IMR-90 (cell line): ENCODE data around the gene COL4A5. TPM values are rescaled to one million over a fixed set of nuclear protein-coding genes. Genes with fewer than 3 reads are reported as not detected.

Source experiments
- ATAC-seq: fragments of 200-7000 bp; cut with Tn5 transposase; 2 replicates; pipeline ENCODE4 v1.9.1; 2020; ENCODE audit warnings: low read depth, mild to moderate bottlenecking, moderate library complexity
- BruUV-seq: library from RNA; stranded (reverse); fragments of 400-500 nt; replicated peaks from 2 replicates; lab custom pipeline; 2021; lab: Mats Ljungman, UMichigan
- CTCF ChIA-PET: fragments of 300-600 bp; formaldehyde crosslinking; extraction: SDS; loops from one replicate; lab custom pipeline; 2021; ENCODE audit warnings: antibody characterized with exemption; lab: Yijun Ruan, JAX
- POLR2A ChIA-PET: fragments of 300-600 bp; sonication (Branson Sonifier 250); formaldehyde crosslinking; loops from one replicate; lab custom pipeline; 2022; ENCODE audit warnings: antibody characterized with exemption; ENCODE audit not compliant: unreplicated experiment; lab: Charles Lee
- DNase-seq: peaks from one replicate; pipeline ENCODE4 v3.0.0; 2013
- H2AFZ ChIP-seq: replicated peaks from 2 replicates; pipeline ENCODE3; 2013; ENCODE audit warnings: low read length, mild to moderate bottlenecking; ENCODE audit not compliant: poor library complexity
- H2AK5ac ChIP-seq: 2 replicates; pipeline ENCODE4 v1.6.1; 2013; ENCODE audit warnings: low read depth, low read length, inconsistent platforms
- H2AK9ac ChIP-seq: replicated peaks from 2 replicates; pipeline ENCODE3; 2013; ENCODE audit warnings: mild to moderate bottlenecking, low read depth, low read length, moderate library complexity; ENCODE audit not compliant: poor library complexity
- H2BK120ac ChIP-seq: 2 replicates; pipeline ENCODE4 v1.6.1; 2013; ENCODE audit warnings: low read depth, low read length, inconsistent platforms
- H2BK15ac ChIP-seq: 3 replicates; pipeline ENCODE4 v1.6.1; 2013; ENCODE audit warnings: low read depth, low read length, inconsistent platforms
- H2BK20ac ChIP-seq: 2 replicates; pipeline ENCODE4 v1.6.1; 2013; ENCODE audit warnings: low read depth, mild to moderate bottlenecking, inconsistent platforms, low read length, moderate library complexity
- H2BK5ac ChIP-seq: 2 replicates; pipeline ENCODE4 v1.6.1; 2013; ENCODE audit warnings: mild to moderate bottlenecking, low read depth, low read length, inconsistent platforms; ENCODE audit not compliant: poor library complexity, severe bottlenecking
- H3K14ac ChIP-seq: replicated peaks from 2 replicates; pipeline ENCODE4 v1.6.1; 2013; ENCODE audit warnings: low read depth, low read length, inconsistent platforms
- H3K18ac ChIP-seq: 2 replicates; pipeline ENCODE4 v1.6.1; 2013; ENCODE audit warnings: low read depth, low read length, control low read depth
- H3K23ac ChIP-seq: 2 replicates; pipeline ENCODE4 v1.6.1; 2013; ENCODE audit warnings: low read depth, low read length, inconsistent platforms
- H3K27ac ChIP-seq: 2 replicates; pipeline ENCODE4 v1.5.1; 2013; ENCODE audit warnings: mild to moderate bottlenecking, control low read depth, low read length; ENCODE audit not compliant: insufficient read depth
- H3K27me3 ChIP-seq: 2 replicates; pipeline ENCODE4 v1.6.1; 2013; ENCODE audit warnings: low read length; ENCODE audit not compliant: control insufficient read depth, insufficient read depth
- H3K36me3 ChIP-seq: 2 replicates; pipeline ENCODE4 v1.6.1; 2013; ENCODE audit warnings: low read length, mixed read lengths; ENCODE audit not compliant: control insufficient read depth, insufficient read depth
- H3K4ac ChIP-seq: 2 replicates; pipeline ENCODE4 v1.6.1; 2013; ENCODE audit warnings: low read depth, low read length, inconsistent platforms
- H3K4me1 ChIP-seq: 2 replicates; pipeline ENCODE4 v1.6.1; 2013; ENCODE audit warnings: low read length, mixed read lengths; ENCODE audit not compliant: control insufficient read depth, insufficient read depth
- H3K4me2 ChIP-seq: 2 replicates; pipeline ENCODE4 v1.6.1; 2013; ENCODE audit warnings: low read depth, mild to moderate bottlenecking, control low read depth, low read length, moderate library complexity
- H3K4me3 ChIP-seq: 2 replicates; pipeline ENCODE4 v1.5.1; 2013; ENCODE audit warnings: low read depth, mild to moderate bottlenecking, control low read depth, low read length, moderate library complexity; ENCODE audit not compliant: insufficient read depth
- H3K56ac ChIP-seq: 2 replicates; pipeline ENCODE4 v1.6.1; 2013; ENCODE audit warnings: low read length, inconsistent platforms; ENCODE audit not compliant: insufficient read depth; ENCODE audit errors: extremely low read depth
- H3K79me1 ChIP-seq, 2 experiments: 2 replicates each; pipeline ENCODE4 v1.6.1; 2013; ENCODE audit warnings: low read length in 2 of 2, inconsistent platforms in 1 of 2, low read depth in 1 of 2
- H3K9ac ChIP-seq: 2 replicates; pipeline ENCODE4 v1.6.1; 2013; ENCODE audit warnings: low read depth, low read length, control low read depth
- H3K9me1 ChIP-seq: 2 replicates; pipeline ENCODE4 v1.6.1; 2013; ENCODE audit warnings: low read length, inconsistent platforms; ENCODE audit not compliant: insufficient read depth
- H3K9me3 ChIP-seq: 2 replicates; pipeline ENCODE4 v1.6.1; 2013; ENCODE audit warnings: low read length; ENCODE audit not compliant: control insufficient read depth, insufficient read depth
- H4K20me1 ChIP-seq: 2 replicates; pipeline ENCODE4 v1.6.1; 2013; ENCODE audit warnings: low read length, inconsistent platforms; ENCODE audit not compliant: insufficient read depth
- H4K5ac ChIP-seq: 2 replicates; pipeline ENCODE4 v1.6.1; 2013; ENCODE audit warnings: mild to moderate bottlenecking, low read depth, low read length, control low read depth
- H4K8ac ChIP-seq, 2 experiments: 2 replicates each; pipeline ENCODE4 v1.6.1; 2013; ENCODE audit warnings: low read depth in 2 of 2, low read length in 2 of 2, control low read depth in 1 of 2, inconsistent platforms in 1 of 2
- H4K91ac ChIP-seq: 2 replicates; pipeline ENCODE4 v1.6.1; 2013; ENCODE audit warnings: low read depth, low read length, inconsistent platforms; ENCODE audit not compliant: insufficient read depth
- BHLHE40 ChIP-seq: fragments of 150-350 bp; IDR thresholded peaks from 2 replicates; pipeline ENCODE4 v1.6.1; 2016; ENCODE audit warnings: mild to moderate bottlenecking, low read depth, low read length
- CEBPB ChIP-seq: IDR thresholded peaks from 2 replicates; pipeline ENCODE4 v1.6.1; 2012; ENCODE audit warnings: low read depth, low read length, improper control_type of control experiment
- CHD1 ChIP-seq: IDR thresholded peaks from 2 replicates; pipeline ENCODE4 v1.6.1; 2012; ENCODE audit warnings: low read depth, low read length, improper control_type of control experiment
- FOS ChIP-seq: fragments of 150-350 bp; IDR thresholded peaks from 2 replicates; pipeline ENCODE4 v1.6.1; 2016; ENCODE audit warnings: low read depth, low read length
- MAFK ChIP-seq: IDR thresholded peaks from 2 replicates; pipeline ENCODE4 v1.6.1; 2012; ENCODE audit warnings: low read depth, low read length, improper control_type of control experiment
- MAZ ChIP-seq: IDR thresholded peaks from 2 replicates; pipeline ENCODE4 v1.6.1; 2012; ENCODE audit warnings: low read depth, mild to moderate bottlenecking, low read length, improper control_type of control experiment, moderate library complexity, borderline replicate concordance
- MXI1 ChIP-seq: IDR thresholded peaks from 2 replicates; pipeline ENCODE4 v1.6.1; 2012; ENCODE audit warnings: low read depth, mild to moderate bottlenecking, low read length, moderate library complexity, borderline replicate concordance
- NFE2L2 ChIP-seq: fragments of 150-350 bp; IDR thresholded peaks from 2 replicates; pipeline ENCODE4 v1.6.1; 2016; ENCODE audit warnings: low read depth, mild to moderate bottlenecking, low read length
- POLR2A ChIP-seq: IDR thresholded peaks from 2 replicates; pipeline ENCODE4 v1.6.1; 2012; ENCODE audit warnings: mild to moderate bottlenecking, low read depth, low read length
- RAD21 ChIP-seq: IDR thresholded peaks from 2 replicates; pipeline ENCODE4 v1.6.1; 2012; ENCODE audit warnings: low read length, improper control_type of control experiment
- RCOR1 ChIP-seq: IDR thresholded peaks from 2 replicates; pipeline ENCODE4 v1.6.1; 2012; ENCODE audit warnings: mild to moderate bottlenecking, low read length, improper control_type of control experiment; ENCODE audit not compliant: insufficient replicate concordance
- RFX5 ChIP-seq: IDR thresholded peaks from 2 replicates; pipeline ENCODE4 v1.8.0; 2012; ENCODE audit warnings: low read depth, mild to moderate bottlenecking, low read length, moderate library complexity
- SMC3 ChIP-seq: fragments of 150-350 bp; IDR thresholded peaks from 2 replicates; pipeline ENCODE4 v1.6.1; 2016; ENCODE audit warnings: low read depth, mild to moderate bottlenecking, antibody characterized with exemption, low read length, moderate library complexity
- WGBS, 2 experiments: methylation state at CpG; one replicate each; pipeline versions ENCODE4 v1.1.5 to v1.1.7; 2013; ENCODE audit warnings: missing lambda C conversion rate in 2 of 2; ENCODE audit not compliant: insufficient read length in 1 of 2; ENCODE audit errors: extremely low coverage in 2 of 2; 5-methylcytosine and 5-hydroxymethylcytosine counted together
- dilution Hi-C: fragments of 300-500 bp; cut with HindIII; formaldehyde crosslinking; loops from one replicate; pipeline ENCODE4 v1.14.3; 2018; ENCODE audit warnings: low sequenced_read_pairs; ENCODE audit not compliant: unreplicated experiment
- in situ Hi-C: fragments of 300-500 bp; cut with MboI; formaldehyde crosslinking; loops from 3 replicates; pipeline ENCODE4 v1.14.3; 2019; ENCODE audit warnings: low sequenced_read_pairs, inconsistent platforms, mixed read lengths
- intact Hi-C: fragments of 100-400 bp; cut with micrococcal nuclease; formaldehyde crosslinking; loops from 2 replicates; pipeline ENCODE4 v1.10.0; 2022
- polyA plus RNA-seq, 3 experiments: library from polyadenylated mRNA; depleted of rRNA; stranded (reverse); fragments of >200 nt; gene quantifications; 2 replicates each; pipeline ENCODE4 v1.2.3, GENCODE V29; 2012; ENCODE audit warnings: low replicate concordance in 1 of 3
- total RNA-seq: library from RNA; depleted of rRNA; stranded (reverse); fragments of >200 nt; gene quantifications from 2 replicates; pipeline ENCODE4 v1.2.3, GENCODE V29; 2012
- TF ChIP-seq, protein P1 (sequence below): conservative IDR thresholded peaks from 2 replicates; pipeline ENCODE4 v1.5.1; 2012; ENCODE audit warnings: mild to moderate bottlenecking, low read depth, low read length, improper control_type of control experiment
- TF ChIP-seq, protein P2 (sequence below): fragments of 150-350 bp; IDR thresholded peaks from 2 replicates; pipeline ENCODE4 v1.6.1; 2017; ENCODE audit warnings: mild to moderate bottlenecking, antibody characterized with exemption, low read length, low read depth
- TF ChIP-seq, protein P3 (sequence below): fragments of 150-350 bp; IDR thresholded peaks from 2 replicates; pipeline ENCODE4 v1.6.1; 2016; ENCODE audit warnings: low read depth, mild to moderate bottlenecking, low read length, moderate library complexity, borderline replicate concordance

COL4A5 gene
- total and polyA plus RNA-seq, 2 of the 4 experiments (the other 2 are of a cell fraction), result 16.3 to 26.6 TPM

DNA sequence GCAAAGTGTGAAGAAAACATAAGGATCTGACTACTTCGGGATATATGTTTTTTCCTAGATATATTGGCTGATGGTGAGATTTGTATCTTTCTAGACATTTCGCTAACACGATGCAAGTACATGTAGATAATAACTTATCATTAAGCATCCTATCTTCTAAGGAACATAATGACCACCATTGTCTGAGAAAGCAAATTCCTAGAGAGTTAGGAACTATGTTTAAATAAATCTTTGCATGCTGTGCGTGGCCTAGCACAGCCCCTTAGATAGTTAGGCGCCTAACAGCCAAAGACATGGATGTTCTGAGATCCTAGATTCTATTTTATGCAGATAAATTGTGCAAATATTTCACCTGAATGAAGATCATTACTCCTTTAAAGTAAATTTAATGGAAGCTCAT, 4.4 kb upstream of the COL4A5 start:
- no peak for DNase-seq
- Histone ChIP-seq H3K4me2 (no peak overlapping the region), H3K9me1 (no peaks in the 10 kb centered on the region), H4K8ac (no peak overlapping the region), H2AFZ (no peak overlapping the region), H3K27ac (no peak overlapping the region), H3K9ac (no peak overlapping the region), H3K18ac (no peak overlapping the region), H2AK9ac (no peak overlapping the region), H3K4ac (no peak overlapping the region), H3K36me3 (no peaks in the 10 kb centered on the region), H4K5ac (no peak overlapping the region), H3K4me3 (no peak overlapping the region), H3K56ac (no peak overlapping the region), H3K14ac (no peak overlapping the region), H3K9me3 (no peaks in the 10 kb centered on the region), H3K4me1 (no peaks in the 10 kb centered on the region), H3K27me3 (peaks cover 5% of the 10 kb centered on the region), H2BK120ac (no peak overlapping the region), H2BK20ac (no peak overlapping the region), H2BK15ac (no peak overlapping the region), H2AK5ac (no peak overlapping the region), H3K79me1 (no peaks in the 10 kb centered on the region), H4K91ac (no peak overlapping the region), H4K20me1 (no peaks in the 10 kb centered on the region), H3K23ac (no peak overlapping the region), H2BK5ac (no peak overlapping the region)
- in situ Hi-C loops, result no loop called here
- no TSS peak for BruUV-seq
- ATAC-seq, result no peak
- TF ChIP-seq CHD1 (no peak), MAFK (no peak), RCOR1 (no peak), POLR2A (no peak), RFX5 (no peak), SMC3 (no peak), BHLHE40 (no peak), MXI1 (no peak), FOS (no peak), MAZ (no peak), NFE2L2 (no peak), RAD21 (no peak), CEBPB (no peak)
- TF ChIP-seq, protein P1, sequence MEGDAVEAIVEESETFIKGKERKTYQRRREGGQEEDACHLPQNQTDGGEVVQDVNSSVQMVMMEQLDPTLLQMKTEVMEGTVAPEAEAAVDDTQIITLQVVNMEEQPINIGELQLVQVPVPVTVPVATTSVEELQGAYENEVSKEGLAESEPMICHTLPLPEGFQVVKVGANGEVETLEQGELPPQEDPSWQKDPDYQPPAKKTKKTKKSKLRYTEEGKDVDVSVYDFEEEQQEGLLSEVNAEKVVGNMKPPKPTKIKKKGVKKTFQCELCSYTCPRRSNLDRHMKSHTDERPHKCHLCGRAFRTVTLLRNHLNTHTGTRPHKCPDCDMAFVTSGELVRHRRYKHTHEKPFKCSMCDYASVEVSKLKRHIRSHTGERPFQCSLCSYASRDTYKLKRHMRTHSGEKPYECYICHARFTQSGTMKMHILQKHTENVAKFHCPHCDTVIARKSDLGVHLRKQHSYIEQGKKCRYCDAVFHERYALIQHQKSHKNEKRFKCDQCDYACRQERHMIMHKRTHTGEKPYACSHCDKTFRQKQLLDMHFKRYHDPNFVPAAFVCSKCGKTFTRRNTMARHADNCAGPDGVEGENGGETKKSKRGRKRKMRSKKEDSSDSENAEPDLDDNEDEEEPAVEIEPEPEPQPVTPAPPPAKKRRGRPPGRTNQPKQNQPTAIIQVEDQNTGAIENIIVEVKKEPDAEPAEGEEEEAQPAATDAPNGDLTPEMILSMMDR, result no peak
- TF ChIP-seq, protein P2, sequence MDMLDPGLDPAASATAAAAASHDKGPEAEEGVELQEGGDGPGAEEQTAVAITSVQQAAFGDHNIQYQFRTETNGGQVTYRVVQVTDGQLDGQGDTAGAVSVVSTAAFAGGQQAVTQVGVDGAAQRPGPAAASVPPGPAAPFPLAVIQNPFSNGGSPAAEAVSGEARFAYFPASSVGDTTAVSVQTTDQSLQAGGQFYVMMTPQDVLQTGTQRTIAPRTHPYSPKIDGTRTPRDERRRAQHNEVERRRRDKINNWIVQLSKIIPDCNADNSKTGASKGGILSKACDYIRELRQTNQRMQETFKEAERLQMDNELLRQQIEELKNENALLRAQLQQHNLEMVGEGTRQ, result no peak
- TF ChIP-seq, protein P3, sequence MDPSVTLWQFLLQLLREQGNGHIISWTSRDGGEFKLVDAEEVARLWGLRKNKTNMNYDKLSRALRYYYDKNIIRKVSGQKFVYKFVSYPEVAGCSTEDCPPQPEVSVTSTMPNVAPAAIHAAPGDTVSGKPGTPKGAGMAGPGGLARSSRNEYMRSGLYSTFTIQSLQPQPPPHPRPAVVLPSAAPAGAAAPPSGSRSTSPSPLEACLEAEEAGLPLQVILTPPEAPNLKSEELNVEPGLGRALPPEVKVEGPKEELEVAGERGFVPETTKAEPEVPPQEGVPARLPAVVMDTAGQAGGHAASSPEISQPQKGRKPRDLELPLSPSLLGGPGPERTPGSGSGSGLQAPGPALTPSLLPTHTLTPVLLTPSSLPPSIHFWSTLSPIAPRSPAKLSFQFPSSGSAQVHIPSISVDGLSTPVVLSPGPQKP, result no peak
- dilution Hi-C loops, result no loop called here
- intact Hi-C loops, result no loop called here
- CTCF ChIA-PET, result no interaction called here
- WGBS, 2 experiments, result no CpG with 5 or more reads among the region's 5 CpGs
- POLR2A ChIA-PET, result no interaction called here
